ENCODE results near the gene KIF27.

DNA sequence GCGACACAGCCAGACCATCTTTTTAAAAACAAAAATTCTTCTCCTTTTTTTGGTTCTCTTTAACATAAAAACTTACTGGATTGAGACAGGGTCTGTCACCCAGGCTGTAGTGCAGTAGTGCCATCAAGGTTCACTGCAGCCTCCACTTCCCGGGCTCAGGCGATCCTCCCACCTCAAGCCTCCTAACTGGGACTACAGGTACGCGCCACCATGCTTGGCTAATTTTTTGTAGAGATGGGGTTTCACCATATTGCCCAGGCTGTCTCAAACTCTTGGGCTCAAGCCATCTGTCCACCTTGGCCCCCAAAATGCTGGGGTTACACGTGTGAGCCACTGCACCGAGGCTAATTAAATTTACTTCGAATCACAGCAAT lies 45.0 kb upstream of the KIF27 start:
- no peak for TF ChIP-seq CTCF (IDR thresholded peaks at IDR 0.05)
- no peak for TF ChIP-seq POLR2A (IDR thresholded peaks at IDR 0.05)
- TF ChIP-seq EP300 (IDR thresholded peaks at IDR 0.05), result no peak

Measured in ovary (tissue), 3 donors.